ENCODE results near the gene MAPK8IP2. TPM values are rescaled to one million over a fixed set of nuclear protein-coding genes. Genes with fewer than 3 reads are reported as not detected.

The MAPK8IP2 gene
- total and polyA plus RNA-seq, 2 of the 13 experiments (the other 11 are each of a cell fraction or from before 2014, with no cell fraction given), result 1.3 to 2.6 TPM

- no peak for TF ChIP-seq TCF12 (IDR thresholded peaks at IDR 0.05)
- TF ChIP-seq TCF12 (CRISPR knock-in tag; IDR thresholded peaks at IDR 0.05), result no peak; the same call in 1 of the 2 replicates
- peak; percentile 53; the same call in 1 of the 2 replicates for TF ChIP-seq ZBTB43 (CRISPR knock-in tag; conservative IDR thresholded peaks at IDR 0.05)
- no peak for TF ChIP-seq JUN (CRISPR knock-in tag; IDR thresholded peaks at IDR 0.05)
- TF ChIP-seq PITX1 (CRISPR knock-in tag; IDR thresholded peaks at IDR 0.05), result no peak
- no peak; the same call in 1 of the 2 replicates for TF ChIP-seq DR1 (CRISPR knock-in tag; IDR thresholded peaks at IDR 0.05)
- TF ChIP-seq ZNF784 (CRISPR knock-in tag; IDR thresholded peaks at IDR 0.05; ENCODE audit: borderline replicate concordance), result peak; percentile 69; the same call in 1 of the 2 replicates
- TF ChIP-seq RFXAP (CRISPR knock-in tag; IDR thresholded peaks at IDR 0.05; ENCODE audit: borderline replicate concordance), result no peak; the same call in none of the 2 replicates
- no peak for TF ChIP-seq HMGA1 (CRISPR knock-in tag; conservative IDR thresholded peaks at IDR 0.05)
- peak; percentile 72; the same call in 1 of the 2 replicates for TF ChIP-seq ZSCAN20 (CRISPR knock-in tag; IDR thresholded peaks at IDR 0.05; ENCODE audit: borderline replicate concordance)
- no peak for TF ChIP-seq FOXA1 (IDR thresholded peaks at IDR 0.05)
- TF ChIP-seq FOXA1 (CRISPR knock-in tag; IDR thresholded peaks at IDR 0.05), result no peak
- TF ChIP-seq ZNF878 (CRISPR knock-in tag; IDR thresholded peaks at IDR 0.05), result peak; percentile 67; the same call in 1 of the 2 replicates
- TF ChIP-seq SIX4 (CRISPR knock-in tag; IDR thresholded peaks at IDR 0.05), result no peak
- 0 out of 2 replicates have a peak, but pooled peaks have one; percentile 35 for TF ChIP-seq ZXDC (CRISPR knock-in tag; IDR thresholded peaks at IDR 0.05)
- no peak for TF ChIP-seq MIXL1 (CRISPR knock-in tag; IDR thresholded peaks at IDR 0.05)
- TF ChIP-seq HES4 (CRISPR knock-in tag; IDR thresholded peaks at IDR 0.05; ENCODE audit: borderline replicate concordance), result peak; percentile 78; the same call in 1 of the 2 replicates
- TF ChIP-seq POLR2G (IDR thresholded peaks at IDR 0.05; ENCODE audit: low read depth, low read length), result peak; percentile 94
- peak; percentile 31 for TF ChIP-seq ETV6 (CRISPR knock-in tag; conservative IDR thresholded peaks at IDR 0.05)
- TF ChIP-seq ZNF3 (CRISPR knock-in tag; IDR thresholded peaks at IDR 0.05), result no peak
- peak; percentile 37; the same call in 1 of the 2 replicates for TF ChIP-seq DNMT1 (CRISPR knock-in tag; IDR thresholded peaks at IDR 0.05)
- TF ChIP-seq SRSF1 (optimal IDR thresholded peaks at IDR 0.05; ENCODE audit: low read depth, low read length), result no peak
- TF ChIP-seq, protein P1, sequence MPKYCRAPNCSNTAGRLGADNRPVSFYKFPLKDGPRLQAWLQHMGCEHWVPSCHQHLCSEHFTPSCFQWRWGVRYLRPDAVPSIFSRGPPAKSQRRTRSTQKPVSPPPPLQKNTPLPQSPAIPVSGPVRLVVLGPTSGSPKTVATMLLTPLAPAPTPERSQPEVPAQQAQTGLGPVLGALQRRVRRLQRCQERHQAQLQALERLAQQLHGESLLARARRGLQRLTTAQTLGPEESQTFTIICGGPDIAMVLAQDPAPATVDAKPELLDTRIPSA (CRISPR knock-in tag; IDR thresholded peaks at IDR 0.05; ENCODE audit: borderline replicate concordance), result no peak
- peak; percentile 75; the same call in 1 of the 2 replicates for TF ChIP-seq GTF3A (CRISPR knock-in tag; conservative IDR thresholded peaks at IDR 0.05)
- TF ChIP-seq ZFP90 (CRISPR knock-in tag; IDR thresholded peaks at IDR 0.05; ENCODE audit: borderline replicate concordance), result no peak; the same call in 1 of the 2 replicates
- no peak for TF ChIP-seq FOXJ3 (CRISPR knock-in tag; IDR thresholded peaks at IDR 0.05; ENCODE audit: borderline replicate concordance)
Observed at GRCh38 chr22:50582493-50583293, 17.9 kb upstream of the MAPK8IP2 start, which contains the start of gene CHKB (continued).
